Stimulated activated effector memory CD8-positive, alpha-beta T cell treated with anti-CD3 and anti-CD28 coated beads, Interleukin-12 subunit alpha, Interleukin-12 subunit beta, amount 100 ng/mL, for 72 hours (primary cell): Measurements from ENCODE around the gene MED13L.
A peak's percentile ranks its signal among the peaks of the same experiment; 100 is the strongest.
"Not testable (repeated sequence)": the region's sequence is repeated elsewhere in the genome, so short reads cannot be mapped to it uniquely, and the experiment has no call there.

Source experiments
- ATAC-seq: fragments of 150-1000 bp; cut with Tn5 transposase; 2 replicates; pipeline ENCODE4 v1.10.0; 2021
- DNase-seq, 2 donors: peaks; one replicate each; pipeline ENCODE4 v3.0.0; 2021 to 2022; ENCODE audit warnings: low spot score in 2 of 2
- H3K27ac Mint-ChIP-seq: one replicate; pipeline ENCODE4 v1.8.0; 2022; ENCODE audit warnings: mild to moderate bottlenecking, mixed read lengths
- H3K36me3 Mint-ChIP-seq: one replicate; pipeline ENCODE4 v1.8.0; 2022; ENCODE audit warnings: mild to moderate bottlenecking, mixed read lengths
- H3K4me1 Mint-ChIP-seq: one replicate; pipeline ENCODE4 v1.8.0; 2022; ENCODE audit warnings: mixed read lengths
- H3K4me3 Mint-ChIP-seq: one replicate; pipeline ENCODE4 v1.8.0; 2022; ENCODE audit warnings: mild to moderate bottlenecking, mixed read lengths
- H3K9me3 Mint-ChIP-seq: one replicate; pipeline ENCODE4 v1.8.0; 2022; ENCODE audit warnings: mixed read lengths

Gene MED13L

GRCh38 chr12:115988625-115989563, 288.6 kb downstream of the MED13L start:
- Mint-ChIP-seq H3K9me3 (no peaks in the 10 kb centered on the region), H3K36me3 (peaks cover 59% of the 10 kb centered on the region), H3K4me1 (peaks cover 21% of the 10 kb centered on the region), H3K4me3 (no peak overlapping the region), H3K27ac (peak overlapping the region; percentile 7)
- ATAC-seq (peak; percentile 36), DNase-seq (no peak)

- H3K27ac Mint-ChIP-seq, result peak overlapping the region; percentile 7
- H3K36me3 Mint-ChIP-seq, result peaks cover 55% of the 10 kb centered on the region
- peaks cover 21% of the 10 kb centered on the region for H3K4me1 Mint-ChIP-seq
- no peaks in the 10 kb centered on the region for H3K9me3 Mint-ChIP-seq
- ATAC-seq (no peak), DNase-seq (no peak)
- H3K4me3 Mint-ChIP-seq, result no peak overlapping the region
Observed at GRCh38 chr12:115988212-115988611, 289.3 kb downstream of the MED13L start.

GRCh38 chr12:115984616-115985015, 292.9 kb downstream of the MED13L start:
- no peak overlapping the region for H3K4me3 Mint-ChIP-seq
- peaks cover 13% of the 10 kb centered on the region for H3K4me1 Mint-ChIP-seq
- H3K27ac Mint-ChIP-seq, result no peak overlapping the region
- peaks cover 67% of the 10 kb centered on the region for H3K36me3 Mint-ChIP-seq
- ATAC-seq (no peak), DNase-seq (no peak)
- no peaks in the 10 kb centered on the region for H3K9me3 Mint-ChIP-seq

- Mint-ChIP-seq H3K27ac (no peak overlapping the region), H3K4me1 (no peaks in the 10 kb centered on the region), H3K4me3 (no peak overlapping the region), H3K36me3 (peaks cover 80% of the 10 kb centered on the region), H3K9me3 (no peaks in the 10 kb centered on the region)
- ATAC-seq (no peak), DNase-seq (no peak)
Observed at GRCh38 chr12:115983226-115983798, 294.2 kb downstream of the MED13L start.

- ATAC-seq (no peak), DNase-seq (no peak)
- Mint-ChIP-seq H3K27ac (no peak overlapping the region), H3K36me3 (peaks cover 73% of the 10 kb centered on the region), H3K4me1 (no peaks in the 10 kb centered on the region), H3K9me3 (no peaks in the 10 kb centered on the region), H3K4me3 (no peak overlapping the region)
Observed at GRCh38 chr12:115980339-115980738, 297.2 kb downstream of the MED13L start.

GRCh38 chr12:115979851-115980250, 297.6 kb downstream of the MED13L start:
- no peaks in the 10 kb centered on the region for H3K4me1 Mint-ChIP-seq

GRCh38 chr12:115979351-115979750, 298.1 kb downstream of the MED13L start:
- DNase-seq (no peak), ATAC-seq (no peak)
- H3K4me1 Mint-ChIP-seq, result no peaks in the 10 kb centered on the region
- H3K27ac Mint-ChIP-seq, result no peak overlapping the region
- no peak overlapping the region for H3K4me3 Mint-ChIP-seq
- no peaks in the 10 kb centered on the region for H3K9me3 Mint-ChIP-seq
- H3K36me3 Mint-ChIP-seq, result peaks cover 77% of the 10 kb centered on the region

More at GRCh38 chr12:115979851-115980250, 297.6 kb downstream of the MED13L start:
- DNase-seq (no peak), ATAC-seq (no peak)
- H3K27ac Mint-ChIP-seq, result no peak overlapping the region
- H3K9me3 Mint-ChIP-seq, result no peaks in the 10 kb centered on the region
- H3K36me3 Mint-ChIP-seq, result peaks cover 77% of the 10 kb centered on the region
- H3K4me3 Mint-ChIP-seq, result no peak overlapping the region

GRCh38 chr12:115976829-115977228, 300.7 kb downstream of the MED13L start:
- not testable (repeated sequence) for H3K4me3 Mint-ChIP-seq, H3K9me3 Mint-ChIP-seq, DNase-seq, ATAC-seq, H3K4me1 Mint-ChIP-seq, H3K27ac Mint-ChIP-seq
- H3K36me3 Mint-ChIP-seq, result peaks cover 81% of the 10 kb centered on the region

GRCh38 chr12:115975411-115975810, 302.1 kb downstream of the MED13L start:
- DNase-seq (no peak), ATAC-seq (no peak)
- Mint-ChIP-seq H3K9me3 (no peaks in the 10 kb centered on the region), H3K4me3 (no peak overlapping the region), H3K4me1 (no peaks in the 10 kb centered on the region), H3K36me3 (peaks cover 81% of the 10 kb centered on the region), H3K27ac (peak overlapping the region; percentile 39)

GRCh38 chr12:115973968-115974724, 303.3 kb downstream of the MED13L start:
- H3K4me1 Mint-ChIP-seq, result no peaks in the 10 kb centered on the region
- no peak overlapping the region for H3K27ac Mint-ChIP-seq
- H3K36me3 Mint-ChIP-seq, result peaks cover 81% of the 10 kb centered on the region
- H3K4me3 Mint-ChIP-seq, result no peak overlapping the region
- DNase-seq (no peak), ATAC-seq (no peak)
- H3K9me3 Mint-ChIP-seq, result no peaks in the 10 kb centered on the region

- ATAC-seq (no peak), DNase-seq (no peak)
- Mint-ChIP-seq H3K9me3 (no peaks in the 10 kb centered on the region), H3K4me3 (no peak overlapping the region), H3K27ac (no peak overlapping the region), H3K36me3 (peaks cover 81% of the 10 kb centered on the region), H3K4me1 (no peaks in the 10 kb centered on the region)
Observed at GRCh38 chr12:115973066-115973465, 304.4 kb downstream of the MED13L start.

GRCh38 chr12:115972241-115972640, 305.3 kb downstream of the MED13L start:
- DNase-seq, result no peak
- no peak for ATAC-seq
- Mint-ChIP-seq H3K4me1 (no peaks in the 10 kb centered on the region), H3K9me3 (no peaks in the 10 kb centered on the region), H3K27ac (peak overlapping the region; percentile 21), H3K36me3 (peaks cover 78% of the 10 kb centered on the region), H3K4me3 (no peak overlapping the region)

GRCh38 chr12:115968211-115968610, 309.3 kb downstream of the MED13L start:
- ATAC-seq (no peak), DNase-seq (no peak)
- H3K27ac Mint-ChIP-seq, result no peak overlapping the region
- no peaks in the 10 kb centered on the region for H3K9me3 Mint-ChIP-seq
- no peak overlapping the region for H3K4me3 Mint-ChIP-seq
- H3K36me3 Mint-ChIP-seq, result peaks cover 95% of the 10 kb centered on the region
- H3K4me1 Mint-ChIP-seq, result peaks cover 9% of the 10 kb centered on the region

GRCh38 chr12:115966376-115966775, 311.1 kb downstream of the MED13L start:
- Mint-ChIP-seq H3K36me3 (peaks cover 95% of the 10 kb centered on the region), H3K27ac (peak overlapping the region; percentile 89), H3K9me3 (no peaks in the 10 kb centered on the region), H3K4me3 (no peak overlapping the region), H3K4me1 (peaks cover 12% of the 10 kb centered on the region)
- DNase-seq (no peak), ATAC-seq (no peak)

GRCh38 chr12:115964626-115965025, 312.9 kb downstream of the MED13L start:
- Mint-ChIP-seq H3K4me1 (peaks cover 19% of the 10 kb centered on the region), H3K27ac (peak overlapping the region; percentile 89), H3K4me3 (no peak overlapping the region), H3K36me3 (peaks cover 95% of the 10 kb centered on the region), H3K9me3 (no peaks in the 10 kb centered on the region)
- peak; percentile 65 for ATAC-seq
- DNase-seq, result no peak
